Mesenteric fat pad (tissue), 1 donor: ENCODE measurements around the gene DEPDC5. TPM values are rescaled to one million over a fixed set of nuclear protein-coding genes. Genes with fewer than 3 reads are reported as not detected.

Experiments used
- DNase-seq: peaks from one replicate; pipeline ENCODE4 v3.0.0-alpha.2; 2020; ENCODE audit warnings: low spot score
- total RNA-seq: library from RNA; stranded (reverse); fragmentation: NEBNext Ultra II Directional; extraction: Animal tissue kit (Norgen Biotek cat#: 25700); gene quantifications from one replicate; pipeline ENCODE4 v1.2.1, GENCODE V29; 2021
- donor health status: DM: yes; HTN: yes; CAD: no.

The DEPDC5 gene
- total RNA-seq, 1 donor from 2014 or later, result 24.7 TPM

GRCh38 chr22:31848411-31848810 lies 94.6 kb downstream of the DEPDC5 start:
- no peak for DNase-seq

- DNase-seq, result no peak
Observed at GRCh38 chr22:31850135-31850534, 96.3 kb downstream of the DEPDC5 start.

GRCh38 chr22:31852691-31853421 lies 99.0 kb downstream of the DEPDC5 start:
- no peak for DNase-seq

- DNase-seq, result no peak
Observed at GRCh38 chr22:31853736-31854495, 100.1 kb downstream of the DEPDC5 start.

GRCh38 chr22:31857247-31857646 lies 103.4 kb downstream of the DEPDC5 start:
- DNase-seq, result no peak

GRCh38 chr22:31861226-31861840 lies 107.5 kb downstream of the DEPDC5 start:
- no peak for DNase-seq

- no peak for DNase-seq
Observed at GRCh38 chr22:31866918-31867317, 113.1 kb downstream of the DEPDC5 start.

- no peak for DNase-seq
Observed at GRCh38 chr22:31867386-31868153, 113.8 kb downstream of the DEPDC5 start.

- no peak for DNase-seq
Observed at GRCh38 chr22:31869739-31870138, 115.9 kb downstream of the DEPDC5 start.

- DNase-seq, result no peak
Observed at GRCh38 chr22:31870890-31871289, 117.1 kb downstream of the DEPDC5 start.

GRCh38 chr22:31871480-31871879 lies 117.7 kb downstream of the DEPDC5 start:
- no peak for DNase-seq

GRCh38 chr22:31872209-31872608 lies 118.4 kb downstream of the DEPDC5 start:
- DNase-seq, result no peak

- no peak for DNase-seq
Observed at GRCh38 chr22:31874821-31875220, 121.0 kb downstream of the DEPDC5 start.

GRCh38 chr22:31876156-31876920 lies 122.5 kb downstream of the DEPDC5 start:
- DNase-seq, result no peak

GRCh38 chr22:31879585-31879984 lies 125.8 kb downstream of the DEPDC5 start:
- no peak for DNase-seq

GRCh38 chr22:31881200-31881599 lies 127.4 kb downstream of the DEPDC5 start:
- no peak for DNase-seq

- DNase-seq, result no peak
Observed at GRCh38 chr22:31881865-31882264, 128.0 kb downstream of the DEPDC5 start.

GRCh38 chr22:31882971-31883370 lies 129.2 kb downstream of the DEPDC5 start:
- no peak for DNase-seq

GRCh38 chr22:31883989-31884388 lies 130.2 kb downstream of the DEPDC5 start:
- no peak for DNase-seq

GRCh38 chr22:31891366-31892079 lies 137.7 kb downstream of the DEPDC5 start:
- DNase-seq, result no peak
